ENCODE results near the gene BHLHE23. TPM values are rescaled to one million over a fixed set of nuclear protein-coding genes. Genes with fewer than 3 reads are reported as not detected.

Gene BHLHE23
- total RNA-seq, 2 donors from 2014 or later, result not detected

DNA sequence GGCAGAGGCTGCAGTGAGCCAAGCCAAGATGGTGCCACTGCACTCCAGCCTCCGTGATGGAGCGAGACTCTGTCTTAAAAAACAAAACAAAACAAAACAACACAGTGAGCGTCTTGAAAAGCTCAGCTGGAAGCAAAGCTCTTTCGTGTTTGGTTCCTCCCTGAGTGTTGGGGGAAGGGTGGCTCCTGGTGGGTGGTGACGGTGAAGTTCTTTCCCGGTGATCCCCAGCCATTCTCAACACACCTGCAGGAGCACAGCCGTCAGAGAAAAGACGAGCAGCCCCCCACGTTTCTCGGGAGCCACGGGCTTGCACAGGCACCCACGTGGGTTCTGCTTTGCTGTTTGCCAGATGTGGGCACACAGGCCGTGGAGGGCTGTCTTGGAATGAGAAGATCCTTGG lies 3.2 kb downstream of the BHLHE23 start:
- Histone ChIP-seq H3K4me1 (no peaks in the 10 kb centered on the region), H3K27ac (no peak overlapping the region), H3K36me3 (no peaks in the 10 kb centered on the region), H3K27me3 (peaks cover 58% of the 10 kb centered on the region), H3K9ac (ENCODE audit: low read depth in 2 of 2, low read length in 2 of 2) (no peak overlapping the region), H3K4me3 (no peak overlapping the region), H3K9me3 (no peaks in the 10 kb centered on the region)
- DNase-seq, result no peak
- intact Hi-C loops (cut with DNase I), result no loop called here
- TF ChIP-seq, protein P1, sequence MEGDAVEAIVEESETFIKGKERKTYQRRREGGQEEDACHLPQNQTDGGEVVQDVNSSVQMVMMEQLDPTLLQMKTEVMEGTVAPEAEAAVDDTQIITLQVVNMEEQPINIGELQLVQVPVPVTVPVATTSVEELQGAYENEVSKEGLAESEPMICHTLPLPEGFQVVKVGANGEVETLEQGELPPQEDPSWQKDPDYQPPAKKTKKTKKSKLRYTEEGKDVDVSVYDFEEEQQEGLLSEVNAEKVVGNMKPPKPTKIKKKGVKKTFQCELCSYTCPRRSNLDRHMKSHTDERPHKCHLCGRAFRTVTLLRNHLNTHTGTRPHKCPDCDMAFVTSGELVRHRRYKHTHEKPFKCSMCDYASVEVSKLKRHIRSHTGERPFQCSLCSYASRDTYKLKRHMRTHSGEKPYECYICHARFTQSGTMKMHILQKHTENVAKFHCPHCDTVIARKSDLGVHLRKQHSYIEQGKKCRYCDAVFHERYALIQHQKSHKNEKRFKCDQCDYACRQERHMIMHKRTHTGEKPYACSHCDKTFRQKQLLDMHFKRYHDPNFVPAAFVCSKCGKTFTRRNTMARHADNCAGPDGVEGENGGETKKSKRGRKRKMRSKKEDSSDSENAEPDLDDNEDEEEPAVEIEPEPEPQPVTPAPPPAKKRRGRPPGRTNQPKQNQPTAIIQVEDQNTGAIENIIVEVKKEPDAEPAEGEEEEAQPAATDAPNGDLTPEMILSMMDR (IDR thresholded peaks at IDR 0.05), result no peak

- H3K9me3 ChIP-seq, result no peaks in the 10 kb centered on the region
- no peak overlapping the region for H3K9ac ChIP-seq (ENCODE audit: low read depth in 2 of 2, low read length in 2 of 2)
- no peak for DNase-seq
- H3K4me1 ChIP-seq, result no peaks in the 10 kb centered on the region
- no peak overlapping the region for H3K4me3 ChIP-seq
- peaks cover 50% of the 10 kb centered on the region for H3K27me3 ChIP-seq
- intact Hi-C loops (cut with DNase I), result no loop called here
- H3K36me3 ChIP-seq, result no peaks in the 10 kb centered on the region
- TF ChIP-seq, protein P1 (IDR thresholded peaks at IDR 0.05), result no peak
- no peak overlapping the region for H3K27ac ChIP-seq
Observed at GRCh38 chr20:63002511-63002910, 4.3 kb downstream of the BHLHE23 start.

GRCh38 chr20:63000958-63001357 lies 5.8 kb downstream of the BHLHE23 start:
- no peak overlapping the region for H3K9ac ChIP-seq (ENCODE audit: low read depth in 2 of 2, low read length in 2 of 2)
- TF ChIP-seq, protein P1 (IDR thresholded peaks at IDR 0.05), result no peak
- H3K9me3 ChIP-seq, result no peaks in the 10 kb centered on the region
- no peak overlapping the region for H3K27ac ChIP-seq
- H3K4me1 ChIP-seq, result no peaks in the 10 kb centered on the region
- H3K4me3 ChIP-seq, result no peak overlapping the region
- no peaks in the 10 kb centered on the region for H3K36me3 ChIP-seq
- peaks cover 36% of the 10 kb centered on the region for H3K27me3 ChIP-seq
- intact Hi-C loops (cut with DNase I), result no loop called here
- DNase-seq, result no peak

GRCh38 chr20:63000036-63000435 lies 6.7 kb downstream of the BHLHE23 start:
- Histone ChIP-seq H3K27me3 (peaks cover 27% of the 10 kb centered on the region), H3K9ac (ENCODE audit: low read depth in 2 of 2, low read length in 2 of 2) (no peak overlapping the region), H3K4me3 (no peak overlapping the region), H3K27ac (no peak overlapping the region), H3K4me1 (no peaks in the 10 kb centered on the region), H3K9me3 (no peaks in the 10 kb centered on the region), H3K36me3 (no peaks in the 10 kb centered on the region)
- TF ChIP-seq, protein P1 (IDR thresholded peaks at IDR 0.05), result no peak
- DNase-seq, result no peak
- intact Hi-C loops (cut with DNase I), result no loop called here

DNA sequence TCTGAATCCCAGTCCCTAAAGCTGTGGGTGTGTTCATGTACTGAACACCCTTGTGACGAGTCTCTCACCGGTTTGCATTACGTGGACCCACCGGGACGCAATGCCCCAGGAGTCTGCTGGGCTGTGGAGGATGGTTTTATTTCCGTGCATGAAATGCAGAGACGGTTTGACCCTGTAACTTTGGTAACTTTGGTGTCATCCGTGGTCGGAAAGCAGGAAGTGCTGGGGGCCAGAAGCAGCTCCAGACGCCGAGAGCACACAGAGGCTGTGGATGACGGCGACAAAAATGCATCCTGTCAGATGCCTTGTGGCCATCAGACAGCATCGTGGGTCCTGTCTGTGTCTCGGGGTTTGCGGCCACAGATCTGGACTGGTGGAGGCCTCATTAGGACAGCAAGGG lies 7.2 kb downstream of the BHLHE23 start:
- intact Hi-C loops (cut with DNase I), result no loop called here
- H3K9me3 ChIP-seq, result no peaks in the 10 kb centered on the region
- TF ChIP-seq, protein P1 (IDR thresholded peaks at IDR 0.05), result no peak
- H3K36me3 ChIP-seq, result no peaks in the 10 kb centered on the region
- H3K27me3 ChIP-seq, result peaks cover 22% of the 10 kb centered on the region
- no peaks in the 10 kb centered on the region for H3K4me1 ChIP-seq
- no peak overlapping the region for H3K9ac ChIP-seq (ENCODE audit: low read depth in 2 of 2, low read length in 2 of 2)
- H3K4me3 ChIP-seq, result no peak overlapping the region
- no peak for DNase-seq
- no peak overlapping the region for H3K27ac ChIP-seq

- Histone ChIP-seq H3K27ac (no peak overlapping the region), H3K36me3 (no peaks in the 10 kb centered on the region), H3K27me3 (peaks cover 11% of the 10 kb centered on the region), H3K4me3 (no peak overlapping the region), H3K4me1 (no peaks in the 10 kb centered on the region), H3K9ac (ENCODE audit: low read depth in 2 of 2, low read length in 2 of 2) (no peak overlapping the region), H3K9me3 (no peaks in the 10 kb centered on the region)
- DNase-seq, result no peak
- TF ChIP-seq, protein P1 (IDR thresholded peaks at IDR 0.05), result no peak
- intact Hi-C loops (cut with DNase I), result no loop called here
Observed at GRCh38 chr20:62998449-62998848, 8.3 kb downstream of the BHLHE23 start.
